ENCODE measurements around the gene ENTREP1.

The ENTREP1 gene

GRCh38 chr9:69319324-69320025, 5.5 kb upstream of the ENTREP1 start:
- DNase-seq (ENCODE audit: extremely low read depth in 1 of 2, low read depth in 1 of 2) = no peak

- DNase-seq (ENCODE audit: extremely low read depth in 1 of 2, low read depth in 1 of 2) = no peak
Measured at GRCh38 chr9:69322256-69322655, 2.8 kb upstream of the ENTREP1 start.

GRCh38 chr9:69323861-69324260, 1.2 kb upstream of the ENTREP1 start:
- DNase-seq (ENCODE audit: extremely low read depth in 1 of 2, low read depth in 1 of 2) = no peak

DNA sequence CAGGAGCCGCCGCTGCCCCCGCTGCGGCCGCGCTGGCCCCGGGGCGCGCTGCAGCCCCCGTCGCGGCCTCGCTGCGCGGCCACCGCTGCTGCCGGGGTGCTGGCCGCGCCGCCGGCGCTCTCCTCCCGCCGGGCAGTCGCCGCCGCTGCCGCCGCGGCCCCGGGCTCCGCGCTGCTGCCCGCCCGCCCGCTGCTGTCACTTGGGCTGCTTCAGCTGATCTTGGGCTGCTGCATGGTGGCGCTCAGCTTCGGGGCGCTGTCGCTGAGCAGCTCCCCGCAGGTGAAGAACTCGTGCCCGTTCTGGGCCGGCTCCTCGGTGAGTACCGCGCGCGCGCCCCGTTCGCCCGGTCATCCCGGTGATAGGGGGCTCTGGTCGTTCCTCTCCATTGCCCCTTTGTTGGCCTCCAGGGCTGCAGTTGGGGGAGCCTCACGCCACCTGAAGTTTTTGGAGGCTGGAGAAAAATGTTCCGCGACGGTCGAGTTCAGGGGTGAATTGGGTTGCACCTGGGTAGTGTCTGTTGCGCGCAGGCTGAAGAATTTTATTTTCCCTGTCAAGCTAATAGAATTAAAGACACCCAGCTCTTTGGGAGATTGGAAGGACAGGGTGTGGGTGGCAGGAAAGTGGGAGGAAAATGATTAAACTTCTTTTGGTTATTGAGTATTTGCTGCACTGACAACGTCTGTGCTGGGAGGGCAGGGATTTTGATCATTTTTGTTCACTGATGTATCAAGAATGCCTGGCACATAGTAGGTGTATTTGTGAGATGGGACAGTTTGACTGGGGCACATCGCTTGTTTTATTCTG, 596 bp downstream of the ENTREP1 start:
- DNase-seq (ENCODE audit: extremely low read depth in 1 of 2, low read depth in 1 of 2) = no peak

DNA sequence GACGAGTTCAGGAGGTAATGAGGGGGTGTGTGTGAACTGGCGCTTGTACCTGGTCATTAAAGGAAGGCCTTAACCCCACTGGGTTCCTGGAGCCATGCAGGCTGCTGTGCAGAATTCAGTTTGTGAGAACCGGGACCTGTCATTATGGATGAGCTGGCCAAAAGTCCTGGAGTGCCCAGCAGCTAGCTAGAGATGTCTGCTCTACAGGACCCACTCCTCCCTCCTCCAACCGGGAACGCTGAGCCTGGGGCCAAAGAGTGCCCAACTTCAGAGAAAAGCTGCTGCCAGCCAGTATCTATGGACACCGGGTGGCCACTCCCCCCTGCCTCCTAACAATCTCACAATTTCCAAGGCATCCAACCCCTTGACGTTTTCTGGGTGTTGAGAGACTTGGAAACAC, 1.2 kb downstream of the ENTREP1 start:
- DNase-seq (ENCODE audit: extremely low read depth in 1 of 2, low read depth in 1 of 2) = no peak

- no peak for DNase-seq (ENCODE audit: extremely low read depth in 1 of 2, low read depth in 1 of 2)
Measured at GRCh38 chr9:69330580-69330979, 5.6 kb downstream of the ENTREP1 start.

- no peak for DNase-seq (ENCODE audit: extremely low read depth in 1 of 2, low read depth in 1 of 2)
Measured at GRCh38 chr9:69331444-69331843, 6.4 kb downstream of the ENTREP1 start.

GRCh38 chr9:69332067-69332685, 7.2 kb downstream of the ENTREP1 start:
- no peak for DNase-seq (ENCODE audit: extremely low read depth in 1 of 2, low read depth in 1 of 2)

- no peak for DNase-seq (ENCODE audit: extremely low read depth in 1 of 2, low read depth in 1 of 2)
Measured at GRCh38 chr9:69333716-69334115, 8.7 kb downstream of the ENTREP1 start.

- no peak for DNase-seq (ENCODE audit: extremely low read depth in 1 of 2, low read depth in 1 of 2)
Measured at GRCh38 chr9:69334317-69334716, 9.3 kb downstream of the ENTREP1 start.

- DNase-seq (ENCODE audit: extremely low read depth in 1 of 2, low read depth in 1 of 2) = no peak
Measured at GRCh38 chr9:69339620-69340019, 14.6 kb downstream of the ENTREP1 start.

DNA sequence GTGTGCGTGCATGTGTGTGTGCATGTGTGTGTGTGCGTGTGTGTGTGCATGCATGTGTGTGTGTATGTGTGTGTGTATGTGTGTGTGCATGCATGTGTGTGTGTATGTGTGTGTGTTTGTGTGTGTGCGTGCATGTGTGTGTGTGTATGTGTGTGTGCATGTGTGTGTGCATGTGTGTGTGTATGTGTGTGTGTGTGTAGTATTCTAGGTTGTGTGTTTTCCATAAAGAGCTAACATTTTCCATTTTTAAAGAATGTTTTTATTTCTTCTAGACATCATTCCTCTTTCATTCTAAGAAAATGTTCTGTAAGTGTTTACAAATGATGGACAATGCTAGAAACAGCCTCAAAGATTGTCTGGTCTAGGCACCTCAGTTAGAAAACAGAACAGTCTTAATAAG, 15.6 kb downstream of the ENTREP1 start:
- DNase-seq (ENCODE audit: extremely low read depth in 1 of 2, low read depth in 1 of 2) = no peak

- DNase-seq (ENCODE audit: extremely low read depth in 1 of 2, low read depth in 1 of 2) = no peak
Measured at GRCh38 chr9:69342769-69343168, 17.8 kb downstream of the ENTREP1 start.

GRCh38 chr9:69344459-69344858, 19.4 kb downstream of the ENTREP1 start:
- DNase-seq (ENCODE audit: extremely low read depth in 1 of 2, low read depth in 1 of 2) = no peak

GRCh38 chr9:69346596-69347390, 21.8 kb downstream of the ENTREP1 start:
- DNase-seq (ENCODE audit: extremely low read depth in 1 of 2, low read depth in 1 of 2) = no peak

GRCh38 chr9:69347607-69348006, 22.6 kb downstream of the ENTREP1 start:
- no peak for DNase-seq (ENCODE audit: extremely low read depth in 1 of 2, low read depth in 1 of 2)

DNA sequence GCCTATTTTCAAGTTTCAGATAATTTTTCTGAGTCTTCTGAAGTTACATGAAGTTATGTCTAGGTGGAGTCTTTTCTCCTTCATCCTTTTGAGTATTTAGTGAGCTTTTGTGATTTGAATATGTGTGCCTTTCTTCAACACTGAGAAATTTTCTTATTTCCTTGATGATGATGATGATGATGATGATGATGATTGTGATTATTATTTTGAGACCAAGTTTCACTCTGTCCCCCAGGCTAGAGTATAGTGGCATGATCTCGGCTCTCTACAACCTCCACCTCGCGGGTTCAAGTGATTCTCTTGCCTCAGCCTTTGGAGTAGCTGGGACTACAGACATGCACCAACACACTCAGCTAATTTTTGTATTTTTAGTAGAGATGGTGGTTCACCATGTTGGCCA, 26.2 kb downstream of the ENTREP1 start:
- no peak for DNase-seq (ENCODE audit: extremely low read depth in 1 of 2, low read depth in 1 of 2)

DNA sequence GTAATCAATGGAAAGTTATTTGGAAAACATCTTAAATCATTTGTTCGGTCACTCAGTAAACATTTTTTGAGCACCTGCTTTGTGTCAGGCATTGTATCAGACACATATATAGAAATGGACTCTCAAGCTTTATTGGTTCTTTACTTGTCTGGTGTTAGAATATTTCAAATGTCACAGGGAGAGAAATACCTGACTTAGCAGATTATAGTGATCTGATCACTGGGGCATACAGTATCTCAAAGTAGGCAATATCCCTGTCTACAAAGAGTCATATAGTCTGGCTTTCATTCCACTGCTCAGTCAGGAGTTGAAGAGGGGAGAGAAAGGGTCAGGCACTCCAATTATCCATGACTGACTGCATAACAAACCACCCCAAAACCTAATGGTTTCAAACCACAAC, 30.2 kb downstream of the ENTREP1 start:
- no peak for DNase-seq (ENCODE audit: extremely low read depth in 1 of 2, low read depth in 1 of 2)

DNA sequence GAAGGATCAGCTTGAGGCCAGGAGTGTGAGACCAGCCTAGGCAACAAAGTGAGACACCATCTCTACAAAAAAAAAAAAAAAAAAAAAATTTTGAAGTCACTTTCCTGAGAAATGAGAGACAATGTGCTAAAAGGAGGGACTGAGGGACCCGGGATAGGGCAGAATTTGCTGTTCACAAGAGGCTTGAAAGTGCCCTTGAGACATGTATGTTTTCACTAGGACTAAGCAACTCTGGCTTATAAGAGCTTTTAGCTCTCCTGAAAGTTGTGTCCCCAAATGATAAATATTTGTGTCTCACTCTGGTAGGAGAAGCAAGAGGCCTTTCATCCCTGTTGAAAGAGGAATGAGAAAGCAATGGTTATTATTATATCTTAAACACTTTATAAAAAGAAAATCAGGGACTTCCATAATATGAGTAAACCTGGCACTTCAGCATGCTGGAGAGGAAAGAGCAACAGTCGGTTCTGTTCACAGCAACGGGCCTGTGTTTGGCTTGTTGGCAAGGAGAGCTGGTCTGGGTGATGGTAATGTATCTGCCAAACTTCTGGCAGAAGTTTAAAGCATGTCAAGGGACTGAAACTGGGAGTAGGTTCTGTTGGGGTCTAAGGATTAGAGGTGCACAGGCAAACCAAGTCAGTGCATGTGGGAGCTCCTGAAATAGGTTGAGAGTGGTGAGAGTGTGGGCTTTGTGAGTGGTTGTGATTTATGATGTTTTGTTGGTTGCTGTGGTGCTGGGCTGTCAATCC, 32.2 kb downstream of the ENTREP1 start:
- DNase-seq (ENCODE audit: extremely low read depth in 1 of 2, low read depth in 1 of 2) = no peak

- DNase-seq (ENCODE audit: extremely low read depth in 1 of 2, low read depth in 1 of 2) = no peak
Measured at GRCh38 chr9:69357821-69358220, 32.8 kb downstream of the ENTREP1 start.
